Measurements from ENCODE around the gene VPS37B.

DNA sequence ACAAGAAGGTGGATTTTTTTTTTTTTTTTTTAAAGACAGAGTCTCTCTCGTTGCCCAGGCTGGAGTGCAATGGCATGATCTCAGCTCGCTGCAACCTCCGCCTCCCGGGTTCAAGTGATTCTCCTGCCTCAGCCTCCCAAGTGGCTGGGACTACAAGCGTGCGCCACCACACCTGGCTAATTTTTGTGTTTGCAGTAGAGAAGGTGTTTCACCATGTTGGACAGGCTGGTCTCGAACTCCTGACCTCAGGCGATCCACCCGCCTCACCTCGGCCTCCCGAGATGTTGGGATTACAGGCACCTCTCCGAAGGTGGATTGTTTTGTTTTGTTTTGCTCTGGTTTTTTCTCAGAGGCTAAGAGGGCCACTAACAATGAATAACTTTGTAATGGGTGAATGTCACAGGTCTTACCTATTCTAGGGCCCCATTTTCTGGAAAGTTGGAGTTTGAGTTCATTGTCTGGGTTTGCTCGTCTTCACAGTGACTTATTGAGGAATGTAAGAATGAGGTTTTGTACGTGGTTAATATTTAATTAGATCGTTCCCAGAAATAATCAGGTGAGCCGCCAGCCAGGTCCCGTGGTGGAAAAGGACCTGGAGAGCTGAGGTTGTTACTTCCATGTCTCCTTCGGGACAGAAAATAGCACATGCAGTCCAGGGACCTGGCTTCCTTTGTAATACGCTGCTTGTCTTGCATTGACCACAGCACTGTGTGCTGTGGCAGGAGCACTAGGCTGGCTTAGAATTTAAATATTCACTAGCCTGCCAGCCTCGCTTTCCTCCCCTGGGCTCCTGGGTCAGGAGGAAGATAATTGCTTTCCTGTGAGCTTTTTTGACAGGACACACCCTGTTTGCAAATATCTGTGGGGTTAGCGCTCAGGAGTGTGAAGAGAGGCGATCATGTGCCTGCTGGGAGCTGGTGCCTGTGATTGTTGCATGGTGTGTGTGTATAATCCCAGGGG lies 58.3 kb downstream of the VPS37B start:
- TF ChIP-seq EZH2 (optimal IDR thresholded peaks at IDR 0.05; ENCODE audit: low read depth, low read length) (no peak), EZH2phosphoT487 (IDR thresholded peaks at IDR 0.05; ENCODE audit: low read length) (no peak)
- TF ChIP-seq, protein P1, sequence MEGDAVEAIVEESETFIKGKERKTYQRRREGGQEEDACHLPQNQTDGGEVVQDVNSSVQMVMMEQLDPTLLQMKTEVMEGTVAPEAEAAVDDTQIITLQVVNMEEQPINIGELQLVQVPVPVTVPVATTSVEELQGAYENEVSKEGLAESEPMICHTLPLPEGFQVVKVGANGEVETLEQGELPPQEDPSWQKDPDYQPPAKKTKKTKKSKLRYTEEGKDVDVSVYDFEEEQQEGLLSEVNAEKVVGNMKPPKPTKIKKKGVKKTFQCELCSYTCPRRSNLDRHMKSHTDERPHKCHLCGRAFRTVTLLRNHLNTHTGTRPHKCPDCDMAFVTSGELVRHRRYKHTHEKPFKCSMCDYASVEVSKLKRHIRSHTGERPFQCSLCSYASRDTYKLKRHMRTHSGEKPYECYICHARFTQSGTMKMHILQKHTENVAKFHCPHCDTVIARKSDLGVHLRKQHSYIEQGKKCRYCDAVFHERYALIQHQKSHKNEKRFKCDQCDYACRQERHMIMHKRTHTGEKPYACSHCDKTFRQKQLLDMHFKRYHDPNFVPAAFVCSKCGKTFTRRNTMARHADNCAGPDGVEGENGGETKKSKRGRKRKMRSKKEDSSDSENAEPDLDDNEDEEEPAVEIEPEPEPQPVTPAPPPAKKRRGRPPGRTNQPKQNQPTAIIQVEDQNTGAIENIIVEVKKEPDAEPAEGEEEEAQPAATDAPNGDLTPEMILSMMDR (IDR thresholded peaks at IDR 0.05; ENCODE audit: low read length): no peak
